Measurements from ENCODE around the gene ETV6.

GRCh38 chr12:11812586-11813437 lies 163.3 kb downstream of the ETV6 start:
- TF ChIP-seq CTCF (conservative IDR thresholded peaks at IDR 0.05; ENCODE audit: low read length) (no peak), EZH2phosphoT487 (IDR thresholded peaks at IDR 0.05; ENCODE audit: borderline replicate concordance) (no peak)
